ENCODE results near the gene GALNT2. TPM values are rescaled to one million over a fixed set of nuclear protein-coding genes. Genes with fewer than 3 reads are reported as not detected.

Gene GALNT2
- polyA plus RNA-seq, 4 donors: 10.8 to 43.9 (median 23.3) TPM

DNA sequence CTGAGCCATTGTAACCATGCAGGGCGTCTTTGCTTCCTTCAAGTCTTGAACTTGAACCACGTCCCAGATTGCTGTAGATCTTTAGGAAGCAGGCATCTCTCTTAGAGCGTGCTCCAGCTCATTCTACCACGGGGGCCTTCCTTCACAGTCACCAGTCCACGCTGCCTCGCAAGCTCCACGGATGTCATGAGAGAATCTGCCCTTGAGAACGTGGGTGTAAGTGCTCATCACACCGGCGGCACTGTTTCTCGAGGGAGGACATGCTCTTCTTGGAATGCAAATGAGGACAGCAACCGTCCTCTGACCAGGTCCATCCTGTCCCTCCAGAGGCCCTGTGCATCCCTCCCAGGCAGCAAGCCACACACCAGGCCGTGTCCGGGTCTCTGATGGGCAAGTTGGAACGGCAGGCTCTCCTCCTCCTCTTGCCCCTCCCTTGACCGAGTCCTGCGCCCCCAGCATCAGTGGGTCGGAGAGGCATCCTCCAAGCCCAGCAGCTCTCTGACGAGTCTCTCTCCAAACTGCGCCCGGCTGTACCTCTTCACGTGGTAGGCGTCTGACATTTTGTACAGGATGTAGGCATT lies 256.0 kb downstream of the GALNT2 start:
- no peaks in the 10 kb centered on the region for H3K27me3 ChIP-seq (ENCODE audit: control insufficient read depth in 3 of 3, insufficient read depth in 3 of 3, low read length in 3 of 3)
- H3K27ac ChIP-seq (ENCODE audit: low read depth in 1 of 3, low read length in 2 of 3): no peak overlapping the region
- H3K9me3 ChIP-seq (ENCODE audit: control insufficient read depth in 2 of 2, insufficient read depth in 1 of 2, low read depth in 1 of 2, low read length in 1 of 2): no peaks in the 10 kb centered on the region
- DNase-seq (no peak), FAIRE-seq (no peak)
- no peaks in the 10 kb centered on the region for H3K36me3 ChIP-seq (ENCODE audit: control insufficient read depth in 3 of 3, insufficient read depth in 2 of 3, low read depth in 1 of 3, low read length in 3 of 3)
- H3K4me3 ChIP-seq (ENCODE audit: low read depth in 1 of 3, low read length in 3 of 3): no peak overlapping the region
- no peaks in the 10 kb centered on the region for H3K4me1 ChIP-seq (ENCODE audit: control insufficient read depth in 3 of 3, insufficient read depth in 2 of 3, low read depth in 1 of 3, low read length in 2 of 3)
- WGBS, 3 donors: 89 to 91% (median 90%) methylated on average over 23 of the region's 23 CpGs

DNA sequence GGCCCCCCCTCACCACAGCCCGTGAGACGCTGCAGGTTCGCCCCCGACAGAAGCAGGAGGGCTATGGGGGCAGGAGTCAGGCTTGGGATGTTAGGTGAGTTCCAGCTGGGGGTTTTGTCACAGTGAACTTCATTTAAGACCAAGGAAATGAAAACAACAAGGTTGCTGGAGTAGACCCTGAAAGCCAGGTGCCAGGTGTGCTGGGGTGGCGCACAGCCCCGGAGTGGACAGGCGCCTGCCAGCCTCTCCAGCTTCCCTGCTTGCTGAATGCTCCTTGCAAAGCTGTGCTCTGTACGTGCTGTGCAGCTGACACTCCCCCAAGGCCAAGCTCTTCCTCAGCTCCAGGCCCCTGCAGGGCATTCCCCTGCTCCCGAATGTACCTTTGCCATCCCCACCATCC lies 256.6 kb downstream of the GALNT2 start:
- DNase-seq (no peak), FAIRE-seq (no peak)
- Histone ChIP-seq H3K36me3 (ENCODE audit: control insufficient read depth in 3 of 3, insufficient read depth in 2 of 3, low read depth in 1 of 3, low read length in 3 of 3) (no peaks in the 10 kb centered on the region), H3K27ac (ENCODE audit: low read depth in 1 of 3, low read length in 2 of 3) (no peak overlapping the region), H3K4me3 (ENCODE audit: low read depth in 1 of 3, low read length in 3 of 3) (no peak overlapping the region), H3K9me3 (ENCODE audit: control insufficient read depth in 2 of 2, insufficient read depth in 1 of 2, low read depth in 1 of 2, low read length in 1 of 2) (no peaks in the 10 kb centered on the region), H3K27me3 (ENCODE audit: control insufficient read depth in 3 of 3, insufficient read depth in 3 of 3, low read length in 3 of 3) (no peaks in the 10 kb centered on the region), H3K4me1 (ENCODE audit: control insufficient read depth in 3 of 3, insufficient read depth in 2 of 3, low read depth in 1 of 3, low read length in 2 of 3) (no peaks in the 10 kb centered on the region)
- 88 to 98% (median 89%) methylated on average over 8 to 9 of the region's 9 CpGs for WGBS, 3 donors

DNA sequence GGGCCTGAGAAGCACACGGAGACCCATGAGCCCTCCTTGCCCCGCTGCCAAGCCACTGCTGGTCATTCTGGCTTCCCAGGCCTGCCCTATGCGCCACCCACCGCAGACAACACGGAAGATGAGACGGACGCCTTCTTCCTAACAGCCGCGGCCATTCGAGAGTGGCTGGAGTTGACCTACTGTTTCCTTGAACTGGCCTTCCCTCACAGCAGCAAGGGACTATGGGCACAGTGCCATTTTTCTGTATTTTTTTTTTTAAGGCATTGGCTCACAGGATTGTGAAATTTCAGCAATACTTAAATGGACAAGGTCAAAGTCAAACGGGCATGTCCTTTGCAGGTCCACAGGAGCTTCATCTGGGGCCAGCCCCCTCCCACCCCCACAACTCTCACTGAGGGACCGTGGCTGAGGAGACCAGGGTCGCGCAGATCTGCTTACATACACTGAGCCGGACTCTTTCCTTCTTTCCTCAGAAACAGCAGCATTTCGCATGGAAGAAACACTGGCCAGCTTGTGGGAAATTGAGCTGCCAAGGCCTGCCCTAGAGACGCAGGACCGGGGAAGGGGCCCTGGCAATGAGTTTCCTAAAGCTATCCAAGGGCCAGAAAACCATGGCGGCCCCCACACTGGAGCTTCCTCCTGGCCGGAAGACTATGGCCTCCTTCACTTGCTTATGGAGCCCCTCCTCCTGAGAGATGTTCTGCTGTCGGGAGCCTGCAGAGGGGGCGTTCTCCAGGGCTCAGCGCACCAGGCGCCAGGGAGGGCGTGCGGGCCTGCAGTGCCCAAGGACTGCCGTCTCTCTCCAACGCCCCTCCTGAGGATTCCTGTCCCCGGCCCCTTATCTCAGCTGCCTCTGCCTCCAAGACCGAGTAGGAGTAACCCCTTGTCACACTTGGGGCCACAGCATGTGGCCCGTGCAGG lies 260.2 kb downstream of the GALNT2 start:
- Histone ChIP-seq H3K4me1 (ENCODE audit: control insufficient read depth in 3 of 3, insufficient read depth in 2 of 3, low read depth in 1 of 3, low read length in 2 of 3) (no peaks in the 10 kb centered on the region), H3K27ac (ENCODE audit: low read depth in 1 of 3, low read length in 2 of 3) (no peak overlapping the region), H3K36me3 (ENCODE audit: control insufficient read depth in 3 of 3, insufficient read depth in 2 of 3, low read depth in 1 of 3, low read length in 3 of 3) (no peaks in the 10 kb centered on the region), H3K27me3 (ENCODE audit: control insufficient read depth in 3 of 3, insufficient read depth in 3 of 3, low read length in 3 of 3) (no peaks in the 10 kb centered on the region), H3K4me3 (ENCODE audit: low read depth in 1 of 3, low read length in 3 of 3) (no peak overlapping the region), H3K9me3 (ENCODE audit: control insufficient read depth in 2 of 2, insufficient read depth in 1 of 2, low read depth in 1 of 2, low read length in 1 of 2) (no peaks in the 10 kb centered on the region)
- DNase-seq (peak in 1 of 2 donors; percentile 11), FAIRE-seq (no peak)
- 82 to 84% (median 82%) methylated on average over 31 of the region's 31 CpGs for WGBS, 3 donors

DNA sequence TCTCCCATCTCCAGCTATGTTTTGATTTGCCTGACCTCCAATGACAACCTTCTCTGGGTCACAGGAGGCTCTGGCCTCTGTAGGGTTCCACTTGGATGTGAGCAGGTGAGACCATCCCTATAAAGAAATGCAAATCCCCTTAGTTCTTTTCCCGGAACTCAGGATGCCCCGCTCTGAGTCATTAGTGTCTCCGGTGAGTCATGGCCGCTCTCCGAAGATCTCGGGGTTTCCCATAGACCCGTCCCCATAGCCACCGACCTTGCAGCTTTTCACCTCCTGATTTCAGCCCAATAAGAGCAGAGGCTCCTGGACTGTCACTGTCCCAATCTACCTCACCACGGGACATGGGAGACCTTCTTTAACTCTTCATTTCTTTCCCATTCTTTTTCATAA lies 260.9 kb downstream of the GALNT2 start:
- H3K9me3 ChIP-seq (ENCODE audit: control insufficient read depth in 2 of 2, insufficient read depth in 1 of 2, low read depth in 1 of 2, low read length in 1 of 2): no peaks in the 10 kb centered on the region
- DNase-seq: no peak
- H3K27me3 ChIP-seq (ENCODE audit: control insufficient read depth in 3 of 3, insufficient read depth in 3 of 3, low read length in 3 of 3): no peaks in the 10 kb centered on the region
- H3K36me3 ChIP-seq (ENCODE audit: control insufficient read depth in 3 of 3, insufficient read depth in 2 of 3, low read depth in 1 of 3, low read length in 3 of 3): no peaks in the 10 kb centered on the region
- H3K4me3 ChIP-seq (ENCODE audit: low read depth in 1 of 3, low read length in 3 of 3): no peak overlapping the region
- 63 to 92% (median 79%) methylated on average over 9 of the region's 9 CpGs for WGBS, 3 donors
- no peak for FAIRE-seq
- H3K4me1 ChIP-seq (ENCODE audit: control insufficient read depth in 3 of 3, insufficient read depth in 2 of 3, low read depth in 1 of 3, low read length in 2 of 3): no peaks in the 10 kb centered on the region
- no peak overlapping the region for H3K27ac ChIP-seq (ENCODE audit: low read depth in 1 of 3, low read length in 2 of 3)

DNA sequence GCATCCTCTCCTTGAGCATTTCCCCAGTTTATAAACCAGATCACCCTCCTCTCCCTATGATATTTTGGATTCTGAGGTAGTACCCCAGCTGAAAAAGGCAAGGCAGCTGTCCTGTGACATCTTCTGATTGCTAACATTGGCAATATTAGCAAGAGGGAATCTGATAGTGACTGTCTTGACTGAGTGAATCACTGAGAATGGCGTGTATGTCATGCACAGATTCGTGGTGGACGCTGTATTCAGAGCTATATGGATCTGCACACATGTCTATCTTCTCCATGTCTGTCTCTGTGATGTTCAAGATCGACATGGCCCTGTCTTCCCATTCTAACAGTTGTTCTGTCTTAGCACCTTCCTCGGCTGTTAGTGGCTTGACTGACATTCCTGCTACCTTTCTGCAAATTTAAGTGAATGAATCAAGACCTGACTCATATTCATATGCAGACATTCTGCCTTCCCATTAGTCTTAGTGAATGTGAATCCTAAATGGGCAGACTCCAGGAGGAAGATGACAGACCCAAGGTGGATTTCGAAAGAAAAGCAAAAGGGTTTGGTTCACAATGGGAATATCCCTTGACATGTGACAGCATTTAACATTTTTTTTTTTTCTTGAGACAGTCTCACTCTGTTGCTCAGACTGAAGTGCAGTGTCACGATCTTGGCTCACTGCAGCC lies 261.4 kb downstream of the GALNT2 start:
- no peaks in the 10 kb centered on the region for H3K9me3 ChIP-seq (ENCODE audit: control insufficient read depth in 2 of 2, insufficient read depth in 1 of 2, low read depth in 1 of 2, low read length in 1 of 2)
- H3K27me3 ChIP-seq (ENCODE audit: control insufficient read depth in 3 of 3, insufficient read depth in 3 of 3, low read length in 3 of 3): no peaks in the 10 kb centered on the region
- no peak overlapping the region for H3K4me3 ChIP-seq (ENCODE audit: low read depth in 1 of 3, low read length in 3 of 3)
- no peaks in the 10 kb centered on the region for H3K36me3 ChIP-seq (ENCODE audit: control insufficient read depth in 3 of 3, insufficient read depth in 2 of 3, low read depth in 1 of 3, low read length in 3 of 3)
- no peak overlapping the region for H3K27ac ChIP-seq (ENCODE audit: low read depth in 1 of 3, low read length in 2 of 3)
- no peak for DNase-seq
- no peak for FAIRE-seq
- H3K4me1 ChIP-seq (ENCODE audit: control insufficient read depth in 3 of 3, insufficient read depth in 2 of 3, low read depth in 1 of 3, low read length in 2 of 3): no peaks in the 10 kb centered on the region
- 81 to 88% (median 86%) methylated on average over 7 of the region's 7 CpGs for WGBS, 3 donors

DNA sequence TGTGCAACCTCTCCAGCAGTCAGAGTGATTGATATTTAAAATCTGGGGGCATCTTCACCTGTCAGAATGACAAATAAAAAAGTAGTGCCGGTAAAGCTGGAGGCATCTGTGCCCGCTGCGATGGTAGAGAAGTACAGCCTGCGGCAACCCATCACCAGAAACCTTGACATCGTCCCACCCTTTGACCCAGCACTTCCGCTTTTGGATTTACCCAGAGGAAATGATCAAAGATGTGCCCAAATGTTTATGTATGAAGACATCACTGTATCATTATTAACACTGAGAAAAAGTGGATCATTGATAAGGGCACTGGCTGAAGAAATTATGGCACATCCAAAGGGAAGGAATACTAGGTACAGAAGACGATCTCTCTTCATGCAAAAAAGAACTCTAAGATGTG lies 263.1 kb downstream of the GALNT2 start:
- Histone ChIP-seq H3K27ac (ENCODE audit: low read depth in 1 of 3, low read length in 2 of 3) (no peak overlapping the region), H3K36me3 (ENCODE audit: control insufficient read depth in 3 of 3, insufficient read depth in 2 of 3, low read depth in 1 of 3, low read length in 3 of 3) (no peaks in the 10 kb centered on the region), H3K4me1 (ENCODE audit: control insufficient read depth in 3 of 3, insufficient read depth in 2 of 3, low read depth in 1 of 3, low read length in 2 of 3) (no peaks in the 10 kb centered on the region), H3K4me3 (ENCODE audit: low read depth in 1 of 3, low read length in 3 of 3) (no peak overlapping the region), H3K9me3 (ENCODE audit: control insufficient read depth in 2 of 2, insufficient read depth in 1 of 2, low read depth in 1 of 2, low read length in 1 of 2) (no peaks in the 10 kb centered on the region), H3K27me3 (ENCODE audit: control insufficient read depth in 3 of 3, insufficient read depth in 3 of 3, low read length in 3 of 3) (no peaks in the 10 kb centered on the region)
- WGBS, 3 donors: 87 to 95% (median 92%) methylated on average over 7 of the region's 7 CpGs
- DNase-seq (no peak), FAIRE-seq (no peak)

All from small intestine (tissue), 7 donors.